HEK293 (cell line): Measurements from ENCODE around the gene RELB.

Experiments
- CTCF ChIA-PET: fragments of 350-600 bp; formaldehyde crosslinking; extraction: SDS; loops from one replicate; lab custom pipeline; 2021; ENCODE audit warnings: antibody characterized with exemption; lab: Yijun Ruan, JAX
- POLR2A ChIA-PET: fragments of 300-600 bp; formaldehyde crosslinking; extraction: SDS; loops from one replicate; lab custom pipeline; 2020; ENCODE audit warnings: antibody characterized with exemption, inconsistent platforms; lab: Yijun Ruan, JAX
- H3K27ac ChIP-seq: fragments of 200-500 bp; sonication (Bioruptor generic); 2 replicates; pipeline ENCODE4 v1.5.1; 2014; ENCODE audit warnings: low read depth, low read length, control low read depth, inconsistent platforms; ENCODE audit errors: extremely low read depth
- H3K36me3 ChIP-seq, 2 experiments: fragments of 200-500 bp in 1 of 2; sonication (Bioruptor generic) in 1 of 2; 1 replicate in 1 of 2; 2 replicates in 1 of 2; pipeline ENCODE4 v1.5.1; 2014 to 2017; ENCODE audit warnings: inconsistent platforms in 2 of 2, low read length in 2 of 2; ENCODE audit not compliant: control insufficient read depth in 2 of 2, insufficient read depth in 1 of 2
- H3K4me1 ChIP-seq: fragments of 200-500 bp; sonication (Bioruptor generic); 2 replicates; pipeline ENCODE4 v1.5.1; 2014; ENCODE audit warnings: mild to moderate bottlenecking, low read length, inconsistent platforms; ENCODE audit not compliant: control insufficient read depth, insufficient read depth
- H3K4me3 ChIP-seq: 2 replicates; pipeline ENCODE4 v1.5.1; 2011; ENCODE audit warnings: low read depth, mild to moderate bottlenecking, control low read depth, low read length, moderate library complexity
- H3K9me3 ChIP-seq: fragments of 200-500 bp; sonication (Bioruptor generic); 2 replicates; pipeline ENCODE4 v1.5.1; 2014; ENCODE audit warnings: low read depth, low read length, inconsistent platforms; ENCODE audit not compliant: control insufficient read depth, insufficient read depth
- AEBP2 ChIP-seq: fragments of 450-650 bp; formaldehyde crosslinking; IDR thresholded peaks from 2 replicates; pipeline ENCODE4 v1.5.1; 2016; ENCODE audit warnings: missing biosample characterization, missing genetic modification characterization, borderline replicate concordance
- GFI1B ChIP-seq: fragments of 450-650 bp; formaldehyde crosslinking; IDR thresholded peaks from 2 replicates; pipeline ENCODE4 v1.5.1; 2016; ENCODE audit warnings: missing biosample characterization, missing genetic modification characterization
- GLIS1 ChIP-seq: fragments of 450-650 bp; formaldehyde crosslinking; IDR thresholded peaks from 2 replicates; pipeline ENCODE4 v1.5.1; 2016; ENCODE audit warnings: missing biosample characterization, missing genetic modification characterization
- KLF1 ChIP-seq: fragments of 450-650 bp; formaldehyde crosslinking; IDR thresholded peaks from 2 replicates; pipeline ENCODE4 v1.5.1; 2016; ENCODE audit warnings: missing biosample characterization, missing genetic modification characterization
- KLF9 ChIP-seq: fragments of 450-650 bp; formaldehyde crosslinking; IDR thresholded peaks from 2 replicates; pipeline ENCODE4 v1.5.1; 2016; ENCODE audit warnings: missing biosample characterization, missing genetic modification characterization, low read depth
- PRDM1 ChIP-seq: fragments of 450-650 bp; formaldehyde crosslinking; IDR thresholded peaks from 2 replicates; pipeline ENCODE4; 2016; ENCODE audit warnings: missing biosample characterization, missing genetic modification characterization
- PRDM4 ChIP-seq: fragments of 450-650 bp; formaldehyde crosslinking; IDR thresholded peaks from 2 replicates; pipeline ENCODE4 v1.5.1; 2017; ENCODE audit warnings: missing biosample characterization, missing genetic modification characterization
- YY1 ChIP-seq: fragments of 450-650 bp; formaldehyde crosslinking; IDR thresholded peaks from 2 replicates; pipeline ENCODE4 v1.5.1; 2018; ENCODE audit warnings: missing biosample characterization, missing genetic modification characterization
- ZBTB1 ChIP-seq: fragments of 450-650 bp; formaldehyde crosslinking; IDR thresholded peaks from 2 replicates; pipeline ENCODE4 v1.5.1; 2016; ENCODE audit warnings: missing biosample characterization, missing genetic modification characterization
- ZBTB21 ChIP-seq: fragments of 450-650 bp; formaldehyde crosslinking; IDR thresholded peaks from 2 replicates; pipeline ENCODE4 v1.5.1; 2017; ENCODE audit warnings: missing biosample characterization, missing genetic modification characterization
- ZBTB8A ChIP-seq: fragments of 450-650 bp; formaldehyde crosslinking; IDR thresholded peaks from 2 replicates; pipeline ENCODE4 v1.5.1; 2016; ENCODE audit warnings: missing biosample characterization, missing genetic modification characterization
- ZNF211 ChIP-seq: fragments of 450-650 bp; formaldehyde crosslinking; IDR thresholded peaks from 2 replicates; pipeline ENCODE4 v1.5.1; 2016; ENCODE audit warnings: low read depth, missing biosample characterization, missing genetic modification characterization
- ZNF248 ChIP-seq: fragments of 450-650 bp; formaldehyde crosslinking; IDR thresholded peaks from 2 replicates; pipeline ENCODE4 v1.5.1; 2017; ENCODE audit warnings: missing biosample characterization, missing genetic modification characterization
- ZNF280C ChIP-seq: fragments of 450-650 bp; formaldehyde crosslinking; IDR thresholded peaks from 2 replicates; pipeline ENCODE4 v1.5.1; 2016; ENCODE audit warnings: missing biosample characterization, missing genetic modification characterization
- ZNF292 ChIP-seq: fragments of 450-650 bp; formaldehyde crosslinking; IDR thresholded peaks from 2 replicates; pipeline ENCODE4 v1.5.1; 2016; ENCODE audit warnings: low read depth, missing biosample characterization, missing genetic modification characterization, borderline replicate concordance
- ZNF354C ChIP-seq: fragments of 450-650 bp; formaldehyde crosslinking; IDR thresholded peaks from 2 replicates; pipeline ENCODE4 v1.5.1; 2016; ENCODE audit warnings: missing biosample characterization, missing genetic modification characterization, low read depth, borderline replicate concordance
- ZNF362 ChIP-seq: fragments of 450-650 bp; formaldehyde crosslinking; IDR thresholded peaks from 2 replicates; pipeline ENCODE4 v1.5.1; 2016; ENCODE audit warnings: missing biosample characterization, missing genetic modification characterization
- ZNF416 ChIP-seq: fragments of 450-650 bp; formaldehyde crosslinking; IDR thresholded peaks from 2 replicates; pipeline ENCODE4 v1.5.1; 2016; ENCODE audit warnings: missing biosample characterization, missing genetic modification characterization
- ZNF426 ChIP-seq: fragments of 450-650 bp; formaldehyde crosslinking; IDR thresholded peaks from 2 replicates; pipeline ENCODE4 v1.5.1; 2017; ENCODE audit warnings: missing biosample characterization, missing genetic modification characterization, mild to moderate bottlenecking, inconsistent platforms, moderate library complexity
- ZNF48 ChIP-seq: fragments of 450-650 bp; formaldehyde crosslinking; IDR thresholded peaks from 2 replicates; pipeline ENCODE4 v1.5.1; 2016; ENCODE audit warnings: missing biosample characterization, missing genetic modification characterization
- ZNF501 ChIP-seq: fragments of 450-650 bp; formaldehyde crosslinking; IDR thresholded peaks from 2 replicates; pipeline ENCODE4 v1.5.1; 2016; ENCODE audit warnings: missing biosample characterization, missing genetic modification characterization
- ZNF639 ChIP-seq: fragments of 450-650 bp; formaldehyde crosslinking; IDR thresholded peaks from 2 replicates; pipeline ENCODE4 v1.5.1; 2016; ENCODE audit warnings: missing biosample characterization, missing genetic modification characterization
- ZNF654 ChIP-seq: fragments of 450-650 bp; formaldehyde crosslinking; IDR thresholded peaks from 2 replicates; pipeline ENCODE4 v1.5.1; 2016; ENCODE audit warnings: low read depth, missing biosample characterization, missing genetic modification characterization
- ZNF776 ChIP-seq: fragments of 450-650 bp; formaldehyde crosslinking; IDR thresholded peaks from 2 replicates; pipeline ENCODE4 v1.5.0; 2017; ENCODE audit warnings: missing biosample characterization, missing genetic modification characterization, borderline replicate concordance
- ZNF843 ChIP-seq: fragments of 450-650 bp; formaldehyde crosslinking; IDR thresholded peaks from 2 replicates; pipeline ENCODE4 v1.5.1; 2016; ENCODE audit warnings: missing biosample characterization, missing genetic modification characterization
- ZSCAN30 ChIP-seq: fragments of 450-650 bp; IDR thresholded peaks from 2 replicates; pipeline ENCODE4 v1.5.1; 2018; ENCODE audit warnings: missing biosample characterization, mild to moderate bottlenecking, missing genetic modification characterization, moderate library complexity
- ZSCAN4 ChIP-seq: fragments of 450-650 bp; formaldehyde crosslinking; IDR thresholded peaks from 2 replicates; pipeline ENCODE4 v1.5.1; 2017; ENCODE audit warnings: missing biosample characterization, missing genetic modification characterization

Gene RELB

GRCh38 chr19:44974857-44975256, 26.4 kb upstream of the RELB start:
- H3K27ac ChIP-seq = no peak overlapping the region
- ChIA-PET CTCF (interaction anchor here (1.3 kb wide), 1 partner anchor 11 kb away, joined by 4 read pairs; no protein-coding TSS in a partner anchor), POLR2A (interaction anchor here (0.6 to 1.5 kb wide), 2 partner anchors 20 to 381 kb away, joined by 3 to 4 read pairs; partner anchors contain the start of gene CLPTM1)
- TF ChIP-seq ZBTB8A (no peak), ZNF248 (no peak), AEBP2 (tag by site-specific recombination) (no peak), PRDM4 (no peak), ZNF292 (tag by site-specific recombination) (no peak), YY1 (tag by site-specific recombination) (no peak), ZBTB21 (tag by site-specific recombination) (no peak), ZNF501 (tag by site-specific recombination) (no peak), ZBTB1 (tag by site-specific recombination) (no peak), KLF9 (tag by site-specific recombination) (no peak), KLF1 (tag by site-specific recombination) (no peak), ZNF639 (no peak), ZNF426 (tag by site-specific recombination) (no peak), ZNF843 (tag by site-specific recombination) (no peak), ZNF211 (tag by site-specific recombination) (no peak), GFI1B (tag by site-specific recombination) (no peak), ZSCAN30 (tag by site-specific recombination) (no peak), ZNF48 (tag by site-specific recombination) (no peak)
- H3K4me3 ChIP-seq = no peak overlapping the region
- H3K9me3 ChIP-seq = no peaks in the 10 kb centered on the region
- no peaks in the 10 kb centered on the region for H3K4me1 ChIP-seq
- H3K36me3 ChIP-seq = peaks cover 48 to 74% of the 10 kb centered on the region in 2 experiments

- H3K36me3 ChIP-seq = peaks cover 52 to 74% of the 10 kb centered on the region in 2 experiments
- POLR2A ChIA-PET = interaction anchor here (0.6 kb wide), 1 partner anchor 380 kb away, joined by 3 read pairs; no protein-coding TSS in a partner anchor
- CTCF ChIA-PET = interaction anchor here (0.9 to 1.3 kb wide), 2 partner anchors 11 to 24 kb away, joined by 4 to 6 read pairs; no protein-coding TSS in a partner anchor
- TF ChIP-seq ZSCAN4 (tag by site-specific recombination) (no peak), ZNF776 (tag by site-specific recombination) (no peak), ZNF362 (tag by site-specific recombination) (no peak), PRDM1 (tag by site-specific recombination) (no peak), ZNF280C (tag by site-specific recombination) (no peak), ZNF354C (no peak), ZNF416 (tag by site-specific recombination) (no peak), GLIS1 (tag by site-specific recombination) (no peak), ZNF654 (tag by site-specific recombination) (no peak)
These were observed 25.8 kb upstream of the RELB start for GRCh38 chr19:44975444-44975843.

More at GRCh38 chr19:44975444-44975843, 25.8 kb upstream of the RELB start:
- Histone ChIP-seq H3K4me1 (no peaks in the 10 kb centered on the region), H3K4me3 (no peak overlapping the region), H3K9me3 (no peaks in the 10 kb centered on the region), H3K27ac (no peak overlapping the region)
